Bronchial epithelial cell (primary cell): Measurements from ENCODE around the gene BSX. TPM values are rescaled to one million over a fixed set of nuclear protein-coding genes. Genes with fewer than 3 reads are reported as not detected.
A peak's percentile ranks its signal among the peaks of the same experiment; 100 is the strongest.

Experiments used
- DNase-seq: peaks from one replicate; pipeline ENCODE4 v3.0.0-alpha.2; 2010; ENCODE audit warnings: low read depth
- FAIRE-seq: peaks from 2 replicates; lab custom pipeline; 2011; peaks lifted over from hg19 to GRCh38; lab: Jason Lieb, UNC
- H3K27me3 ChIP-seq: 2 replicates; pipeline ENCODE4 v1.5.1; 2011; ENCODE audit warnings: low read length; ENCODE audit not compliant: control insufficient read depth, insufficient read depth
- H3K36me3 ChIP-seq: 2 replicates; pipeline ENCODE4 v1.5.1; 2011; ENCODE audit warnings: low read length; ENCODE audit not compliant: control insufficient read depth, insufficient read depth
- H3K4me3 ChIP-seq: 2 replicates; pipeline ENCODE4 v1.5.1; 2011; ENCODE audit warnings: mild to moderate bottlenecking, low read depth, low read length, control low read depth
- CTCF ChIP-seq: IDR thresholded peaks from 2 replicates; pipeline ENCODE4 v1.5.1; 2011; ENCODE audit warnings: mild to moderate bottlenecking, moderate library complexity, low read length, control low read depth, inconsistent platforms; ENCODE audit not compliant: insufficient read depth, severe bottlenecking
- total RNA-seq: library from RNA; depleted of rRNA; stranded (reverse); fragments of >200 nt; gene quantifications from 2 replicates; pipeline ENCODE4 v1.2.1, GENCODE V29; 2014

Gene BSX
- total RNA-seq: not detected in 2 replicates

GRCh38 chr11:122981388-122982264 lies at the start of gene BSX:
TSS of gene BSX (minus strand) at chr11:122981834. CDS start at chr11:122981671, 163 bp downstream.
- TF ChIP-seq CTCF: no peak
- DNase-seq (peak; percentile 8), FAIRE-seq (no peak)
- peaks cover 67% of the 10 kb centered on the region for H3K27me3 ChIP-seq
- no peaks in the 10 kb centered on the region for H3K36me3 ChIP-seq
- H3K4me3 ChIP-seq: no peak within 1 kb of the TSS

DNA sequence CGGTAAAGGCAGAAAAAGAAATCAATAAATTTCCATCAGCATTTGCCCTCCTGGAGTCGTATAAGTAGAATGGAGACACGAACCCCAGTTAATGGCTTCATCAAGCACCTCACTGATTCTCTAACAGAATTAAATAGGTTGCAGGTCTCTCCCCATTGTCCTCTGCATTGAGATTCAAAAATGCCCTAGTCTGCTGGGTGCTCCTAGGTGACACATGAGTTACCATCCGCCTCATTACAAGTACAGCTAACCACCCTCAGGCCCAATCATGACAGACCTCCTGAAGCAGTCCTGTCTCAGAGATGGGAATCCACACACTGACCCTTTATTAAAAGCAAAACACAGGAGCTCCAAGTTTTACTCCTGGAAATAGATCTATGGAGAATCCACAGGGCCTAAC lies 48.9 kb upstream of the BSX start:
- Histone ChIP-seq H3K36me3 (no peaks in the 10 kb centered on the region), H3K27me3 (no peaks in the 10 kb centered on the region), H3K4me3 (no peak overlapping the region)
- FAIRE-seq (no peak), DNase-seq (no peak)
- no peak for TF ChIP-seq CTCF

- FAIRE-seq (no peak), DNase-seq (peak; percentile 52)
- Histone ChIP-seq H3K4me3 (no peak overlapping the region), H3K36me3 (no peaks in the 10 kb centered on the region), H3K27me3 (peaks cover 2% of the 10 kb centered on the region)
- peak; percentile 77 for TF ChIP-seq CTCF
Measured at GRCh38 chr11:123020968-123021367, 39.3 kb upstream of the BSX start.

- Histone ChIP-seq H3K27me3 (peaks cover 2% of the 10 kb centered on the region), H3K36me3 (no peaks in the 10 kb centered on the region), H3K4me3 (no peak overlapping the region)
- DNase-seq (no peak), FAIRE-seq (no peak)
- no peak for TF ChIP-seq CTCF
Measured at GRCh38 chr11:123018702-123019101, 37.1 kb upstream of the BSX start.

DNA sequence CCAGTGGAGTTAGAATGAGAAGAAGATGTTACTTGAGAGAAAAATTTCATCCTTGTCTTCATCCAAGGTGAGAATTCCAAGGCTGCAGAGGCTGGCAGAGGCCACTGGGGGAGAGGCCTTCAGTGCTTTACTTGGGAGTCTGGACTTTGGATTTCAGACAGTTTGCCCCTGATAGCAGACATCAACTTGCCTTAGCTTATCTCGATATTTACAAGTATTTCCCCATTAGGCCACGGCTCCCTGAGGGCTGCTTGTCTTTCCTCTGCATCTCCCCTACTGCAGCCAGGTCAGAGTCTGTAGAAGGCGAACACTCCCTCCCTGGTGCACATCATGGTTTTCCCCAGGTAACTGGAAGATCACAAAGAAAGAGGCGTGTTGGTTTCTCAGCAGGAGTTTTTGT lies 29.9 kb upstream of the BSX start:
- TF ChIP-seq CTCF: no peak
- no peak overlapping the region for H3K4me3 ChIP-seq
- DNase-seq (no peak), FAIRE-seq (no peak)
- no peaks in the 10 kb centered on the region for H3K36me3 ChIP-seq
- H3K27me3 ChIP-seq: peaks cover 5% of the 10 kb centered on the region
